ENCODE measurements around the gene TPBGL.

Gene TPBGL

DNA sequence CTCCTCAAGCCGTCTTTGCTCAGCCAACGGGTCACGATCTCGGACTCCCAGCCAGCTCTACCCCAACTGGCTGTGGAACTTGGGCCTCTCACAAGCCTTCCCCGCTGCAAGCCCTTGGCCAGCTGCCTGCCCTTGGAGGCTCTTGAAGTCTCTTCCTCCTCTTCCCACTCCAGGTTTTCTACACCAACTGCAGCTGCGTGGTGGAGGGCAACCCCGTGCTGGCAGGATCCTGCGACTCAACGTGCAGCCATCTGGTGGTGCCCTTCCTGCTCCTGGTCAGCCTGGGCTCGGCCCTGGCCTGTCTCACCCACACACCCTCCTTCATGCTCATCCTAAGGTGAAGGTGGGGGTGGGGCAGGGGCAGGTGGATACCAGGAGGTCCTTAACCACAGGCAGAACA lies 40.5 kb upstream of the TPBGL start:
- no peak for TF ChIP-seq CTCF (IDR thresholded peaks at IDR 0.05; ENCODE audit: low read depth, low read length)
- no peaks in the 10 kb centered on the region for H3K36me3 ChIP-seq

DNA sequence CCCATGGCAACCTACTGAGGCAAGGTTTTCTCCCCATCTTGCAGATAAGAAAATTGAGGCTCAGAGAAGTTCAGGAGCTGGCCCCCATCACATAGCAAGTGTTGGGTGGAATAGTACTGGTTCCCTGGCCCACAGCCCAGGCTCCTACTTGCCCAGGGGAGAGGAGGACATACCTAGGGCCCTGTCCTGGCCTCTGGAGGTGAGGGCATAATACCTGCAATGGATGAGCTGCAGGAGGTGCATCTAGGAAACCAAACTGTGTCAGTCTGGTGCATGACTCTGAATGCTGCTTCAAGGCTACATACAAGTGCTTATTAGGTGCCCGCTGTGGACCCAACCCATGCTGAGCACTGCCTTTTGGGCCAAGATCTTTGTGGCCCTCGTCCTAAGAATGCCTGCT lies 40.0 kb upstream of the TPBGL start:
- Histone ChIP-seq H3K9me3 (ENCODE audit: severe bottlenecking) (no peaks in the 10 kb centered on the region), H3K27me3 (ENCODE audit: insufficient read depth, low read depth, severe bottlenecking) (no peaks in the 10 kb centered on the region), H3K36me3 (no peaks in the 10 kb centered on the region), H3K4me3 (ENCODE audit: low read depth, low read length) (no peak overlapping the region), H3K27ac (no peak overlapping the region)
- no peak for DNase-seq
- TF ChIP-seq CTCF (IDR thresholded peaks at IDR 0.05; ENCODE audit: low read depth, low read length), result no peak

More for the DNA sequence above, 40.5 kb upstream of the TPBGL start:
- no peaks in the 10 kb centered on the region for H3K27me3 ChIP-seq (ENCODE audit: insufficient read depth, low read depth, severe bottlenecking)
- no peak for DNase-seq
- no peak overlapping the region for H3K4me3 ChIP-seq (ENCODE audit: low read depth, low read length)
- H3K27ac ChIP-seq, result no peak overlapping the region
- H3K9me3 ChIP-seq (ENCODE audit: severe bottlenecking), result no peaks in the 10 kb centered on the region

GRCh38 chr11:75201771-75202170 lies 38.8 kb upstream of the TPBGL start:
- Histone ChIP-seq H3K36me3 (no peaks in the 10 kb centered on the region), H3K27ac (no peak overlapping the region), H3K4me3 (ENCODE audit: low read depth, low read length) (no peak overlapping the region), H3K9me3 (ENCODE audit: severe bottlenecking) (no peaks in the 10 kb centered on the region), H3K27me3 (ENCODE audit: insufficient read depth, low read depth, severe bottlenecking) (no peaks in the 10 kb centered on the region)
- DNase-seq, result no peak
- no peak for TF ChIP-seq CTCF (IDR thresholded peaks at IDR 0.05; ENCODE audit: low read depth, low read length)

DNA sequence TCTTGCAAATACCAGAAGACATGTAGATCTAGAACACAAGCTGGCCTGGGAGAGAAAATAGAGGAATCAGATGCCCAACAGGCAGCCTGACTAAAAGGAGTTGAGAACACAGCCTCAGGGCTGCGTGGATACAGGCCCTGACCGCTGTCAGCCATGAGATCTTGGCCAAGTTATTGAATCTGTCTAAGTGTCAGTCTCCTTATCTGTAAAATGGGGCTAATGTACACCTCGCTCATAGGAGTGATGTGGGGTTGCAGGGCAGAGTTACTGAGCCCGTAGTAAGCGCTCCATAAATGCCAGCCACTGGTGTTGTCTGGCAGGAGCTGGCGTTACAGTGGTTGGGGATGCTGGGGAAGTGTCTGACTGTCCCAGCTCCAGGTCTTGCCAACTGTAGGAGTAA lies 38.4 kb upstream of the TPBGL start:
- no peak overlapping the region for H3K27ac ChIP-seq
- no peaks in the 10 kb centered on the region for H3K27me3 ChIP-seq (ENCODE audit: insufficient read depth, low read depth, severe bottlenecking)
- no peaks in the 10 kb centered on the region for H3K36me3 ChIP-seq
- H3K4me3 ChIP-seq (ENCODE audit: low read depth, low read length), result no peak overlapping the region
- TF ChIP-seq CTCF (IDR thresholded peaks at IDR 0.05; ENCODE audit: low read depth, low read length), result no peak
- H3K9me3 ChIP-seq (ENCODE audit: severe bottlenecking), result no peaks in the 10 kb centered on the region
- no peak for DNase-seq

DNA sequence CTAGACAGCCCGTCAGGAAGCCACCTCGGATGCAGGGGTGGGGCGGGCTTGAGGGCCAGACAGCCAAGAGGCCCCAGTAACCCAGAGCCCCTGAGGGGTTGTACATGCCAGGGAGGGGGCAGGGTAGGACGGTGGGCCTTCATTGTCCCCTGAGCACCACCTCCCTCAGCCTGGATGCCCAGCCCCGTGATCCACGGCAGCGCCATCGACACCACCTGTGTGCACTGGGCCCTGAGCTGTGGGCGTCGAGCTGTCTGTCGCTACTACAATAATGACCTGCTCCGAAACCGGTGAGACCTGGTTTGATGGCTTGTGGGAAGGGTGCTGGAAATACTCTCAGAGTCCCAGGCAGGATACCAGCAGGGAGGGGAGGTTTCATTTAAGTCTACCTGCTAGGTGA lies 37.4 kb upstream of the TPBGL start:
- H3K27ac ChIP-seq, result no peak overlapping the region
- no peak for DNase-seq
- no peaks in the 10 kb centered on the region for H3K9me3 ChIP-seq (ENCODE audit: severe bottlenecking)
- no peak overlapping the region for H3K4me3 ChIP-seq (ENCODE audit: low read depth, low read length)
- TF ChIP-seq CTCF (IDR thresholded peaks at IDR 0.05; ENCODE audit: low read depth, low read length), result no peak
- no peaks in the 10 kb centered on the region for H3K36me3 ChIP-seq
- no peaks in the 10 kb centered on the region for H3K27me3 ChIP-seq (ENCODE audit: insufficient read depth, low read depth, severe bottlenecking)

GRCh38 chr11:75203641-75204011 lies 36.9 kb upstream of the TPBGL start:
- H3K36me3 ChIP-seq, result no peaks in the 10 kb centered on the region
- H3K27ac ChIP-seq, result no peak overlapping the region
- DNase-seq, result no peak
- no peaks in the 10 kb centered on the region for H3K9me3 ChIP-seq (ENCODE audit: severe bottlenecking)
- no peak for TF ChIP-seq CTCF (IDR thresholded peaks at IDR 0.05; ENCODE audit: low read depth, low read length)
- H3K4me3 ChIP-seq (ENCODE audit: low read depth, low read length), result no peak overlapping the region
- H3K27me3 ChIP-seq (ENCODE audit: insufficient read depth, low read depth, severe bottlenecking), result no peaks in the 10 kb centered on the region

Measured in WERI-Rb-1 (cell line).